WTC11 (cell line): Measurements from ENCODE around the gene SAMD9. TPM values are rescaled to one million over a fixed set of nuclear protein-coding genes. Genes with fewer than 3 reads are reported as not detected.

Experiments used
- EMX1 ChIP-seq: fragments of 250-450 bp; sonication (Bioruptor Pico); IDR thresholded peaks from 2 replicates; pipeline ENCODE4 v1.8.0; 2021; ENCODE audit warnings: mild to moderate bottlenecking
- GRHL2 ChIP-seq: fragments of 250-450 bp; sonication (Bioruptor Pico); IDR thresholded peaks from 2 replicates; pipeline ENCODE4 v1.8.0; 2022; ENCODE audit warnings: mild to moderate bottlenecking, moderate library complexity; ENCODE audit not compliant: insufficient replicate concordance, severe bottlenecking
- KAT7 ChIP-seq: sonication (generic); formaldehyde crosslinking; IDR thresholded peaks from 2 replicates; pipeline ENCODE4 v1.8.1; 2023; ENCODE audit warnings: missing genetic modification reagents, mild to moderate bottlenecking, borderline replicate concordance
- MAX ChIP-seq: sonication (generic); formaldehyde crosslinking; IDR thresholded peaks from 2 replicates; pipeline ENCODE4 v1.8.0; 2022; ENCODE audit warnings: mild to moderate bottlenecking, missing genetic modification reagents
- PRRX2 ChIP-seq: fragments of 250-450 bp; sonication (Bioruptor Pico); IDR thresholded peaks from 2 replicates; pipeline ENCODE4 v1.8.0; 2021; ENCODE audit warnings: mild to moderate bottlenecking
- SMAD4 ChIP-seq: sonication (generic); formaldehyde crosslinking; IDR thresholded peaks from 2 replicates; pipeline ENCODE4 v1.8.0; 2022; ENCODE audit warnings: mild to moderate bottlenecking, missing genetic modification reagents
- total RNA-seq: library from RNA; stranded (reverse); gene quantifications from 3 replicates; pipeline ENCODE4 v1.2.3, GENCODE V29; 2021

Gene SAMD9
- total RNA-seq, 1 experiment from 2014 or later: 0.11 TPM

- no peak for TF ChIP-seq EMX1 (CRISPR knock-in tag)
- TF ChIP-seq GRHL2 (CRISPR knock-in tag): no peak
- no peak for TF ChIP-seq KAT7 (CRISPR knock-in tag)
- no peak for TF ChIP-seq MAX (CRISPR knock-in tag)
- no peak for TF ChIP-seq SMAD4
- TF ChIP-seq PRRX2 (CRISPR knock-in tag): no peak
Measured at GRCh38 chr7:93051660-93052059, 66.1 kb downstream of the SAMD9 start (continued).

Other genes starting within 250 kb of the SAMD9 start
- gene SAMD9L, start 30.4 kb upstream of the SAMD9 start, total RNA-seq: 0.15 to 0.23 TPM (median 0.21 TPM) in 3 replicates
- 0.18 TPM in 1 of 3 replicates, not detected in the others for gene HEPACAM2, start 108.5 kb upstream of the SAMD9 start, total RNA-seq
- 9.2 to 11.2 TPM (median 10.4 TPM) in 3 replicates for gene VPS50, start 114.4 kb upstream of the SAMD9 start, total RNA-seq